Testis (tissue), 3 donors: ENCODE data around the gene ZC3H7A. TPM values are rescaled to one million over a fixed set of nuclear protein-coding genes. Genes with fewer than 3 reads are reported as not detected.

Source experiments
- DNase-seq: peaks from one replicate; pipeline ENCODE4 v3.0.0-alpha.2; 2019
- H3K27ac ChIP-seq, 2 donors: fragments of 200-600 bp; sonication (generic); one replicate each; pipeline ENCODE4 v1.5.1; 2019
- H3K27me3 ChIP-seq: fragments of 200-600 bp; sonication (generic); one replicate; pipeline ENCODE4 v1.5.1; 2019
- H3K36me3 ChIP-seq: fragments of 200-600 bp; sonication (generic); one replicate; pipeline ENCODE4 v1.5.1; 2017; ENCODE audit warnings: low read depth; ENCODE audit errors: missing control alignments
- H3K4me1 ChIP-seq: fragments of 200-600 bp; sonication (generic); one replicate; pipeline ENCODE4 v1.5.1; 2019
- H3K4me3 ChIP-seq, 2 donors: fragments of 200-600 bp; sonication (generic); one replicate each; pipeline ENCODE4 v1.5.1; 2017 to 2019
- H3K9me3 ChIP-seq: fragments of 200-600 bp; sonication (generic); one replicate; pipeline ENCODE4 v1.5.1; 2017
- CTCF ChIP-seq, 3 experiments: fragments of 450-650 bp in 2 of 3; fragments of 200-600 bp in 1 of 3; sonication (generic) in 1 of 3; IDR thresholded peaks; one replicate each; pipeline ENCODE4 v1.5.1; 2016 to 2019; ENCODE audit warnings: antibody characterized with exemption in 3 of 3, mild to moderate bottlenecking in 2 of 3, moderate library complexity in 1 of 3
- POLR2A ChIP-seq: fragments of 450-650 bp; IDR thresholded peaks from one replicate; pipeline ENCODE4 v1.6.1; 2017; ENCODE audit warnings: antibody characterized with exemption, mild to moderate bottlenecking, moderate library complexity
- WGBS, 2 donors: methylation state at CpG; one replicate each; pipeline ENCODE4 v1.1.5; 2018; 5-methylcytosine and 5-hydroxymethylcytosine counted together
- intact Hi-C: fragments of 100-400 bp; cut with DNase I; formaldehyde crosslinking; loops from one replicate; pipeline ENCODE4 v1.15.1; 2023; ENCODE audit warnings: low total_unique reads
- polyA plus RNA-seq: library from polyadenylated mRNA; stranded (reverse); fragments of 350-450 nt; fragmentation: Illumina TruSeq; extraction: RNeasy Lipid Tissue Mini Kit (QIAGEN cat#74804); gene quantifications from one replicate; pipeline ENCODE4 v1.2.3, GENCODE V29; 2014; ENCODE audit warnings: low read depth, low replicate concordance; ENCODE audit not compliant: insufficient read depth
- total RNA-seq, 2 donors: library from RNA; depleted of rRNA; stranded (reverse); fragments of >200 nt; gene quantifications; one replicate each; pipeline ENCODE4 v1.2.3, GENCODE V29; 2016

The ZC3H7A gene
- total and polyA plus RNA-seq, 3 donors from 2014 or later: 24.6 to 48.8 (median 41.4) TPM

- no peak for TF ChIP-seq POLR2A
- no peak for TF ChIP-seq CTCF (IDR thresholded peaks at IDR 0.05)
- H3K4me3 ChIP-seq: no peak overlapping the region
- H3K27me3 ChIP-seq: no peaks in the 10 kb centered on the region
- no peaks in the 10 kb centered on the region for H3K36me3 ChIP-seq
- intact Hi-C loops: no loop called here
- H3K4me1 ChIP-seq: no peaks in the 10 kb centered on the region
- 84 to 92% methylated on average over 7 of the region's 7 CpGs for WGBS, 2 donors
- no peaks in the 10 kb centered on the region for H3K9me3 ChIP-seq
- no peak for DNase-seq
- no peak overlapping the region for H3K27ac ChIP-seq
These were observed 47.0 kb downstream of the ZC3H7A start for GRCh38 chr16:11750056-11750455.

- H3K9me3 ChIP-seq: no peaks in the 10 kb centered on the region
- intact Hi-C loops: no loop called here
- no peaks in the 10 kb centered on the region for H3K36me3 ChIP-seq
- no peak for DNase-seq
- H3K27ac ChIP-seq: no peak overlapping the region
- H3K27me3 ChIP-seq: no peaks in the 10 kb centered on the region
- 86 to 92% methylated on average over 13 of the region's 13 CpGs for WGBS, 2 donors
- no peak overlapping the region for H3K4me3 ChIP-seq
- no peak for TF ChIP-seq POLR2A
- no peak for TF ChIP-seq CTCF (IDR thresholded peaks at IDR 0.05)
- H3K4me1 ChIP-seq: no peaks in the 10 kb centered on the region
These were observed 48.4 kb downstream of the ZC3H7A start for GRCh38 chr16:11748404-11749254.

- WGBS, 2 donors: 69 to 83% methylated on average over 7 of the region's 7 CpGs
These were observed 49.1 kb downstream of the ZC3H7A start for GRCh38 chr16:11747949-11748403.

GRCh38 chr16:11744075-11744470 lies 53.0 kb downstream of the ZC3H7A start:
- TF ChIP-seq POLR2A: no peak
- TF ChIP-seq CTCF (IDR thresholded peaks at IDR 0.05): no peak
- Histone ChIP-seq H3K27ac (peak overlapping the region in 1 of 2 donors; percentile 97), H3K4me1 (peaks cover 14% of the 10 kb centered on the region), H3K27me3 (no peaks in the 10 kb centered on the region), H3K4me3 (no peak overlapping the region), H3K36me3 (no peaks in the 10 kb centered on the region), H3K9me3 (no peaks in the 10 kb centered on the region)
- no peak for DNase-seq
- WGBS, 2 donors: 66 to 68% methylated on average over 5 of the region's 5 CpGs
- intact Hi-C loops: no loop called here

More at GRCh38 chr16:11747949-11748403, 49.1 kb downstream of the ZC3H7A start:
- Histone ChIP-seq H3K9me3 (no peaks in the 10 kb centered on the region), H3K36me3 (no peaks in the 10 kb centered on the region), H3K27me3 (no peaks in the 10 kb centered on the region), H3K27ac (no peak overlapping the region), H3K4me3 (no peak overlapping the region), H3K4me1 (no peaks in the 10 kb centered on the region)
- intact Hi-C loops: no loop called here
- no peak for DNase-seq
- TF ChIP-seq POLR2A (no peak), CTCF (IDR thresholded peaks at IDR 0.05) (no peak)
